ENCODE data around the gene P2RY4. TPM values are rescaled to one million over a fixed set of nuclear protein-coding genes. Genes with fewer than 3 reads are reported as not detected.

The P2RY4 gene
- 0.03 TPM in 1 of 5 replicates, not detected in the others for total RNA-seq (2022; extraction: Qiagen RNA extraction; ENCODE audit: low read depth)

GRCh38 chrX:70260104-70260503 lies at the start of gene P2RY4:
TSS of gene P2RY4 (minus strand) at chrX:70260204. CDS start at chrX:70259624, 580 bp downstream.

GRCh38 chrX:70289793-70290770 lies 30.1 kb upstream of the P2RY4 start, which contains the start of the genes KIF4A and PDZD11:
TSS of gene KIF4A (plus strand) at chrX:70290104. CDS start at chrX:70290459, 355 bp downstream.
TSS of gene PDZD11 (minus strand) at chrX:70289927. CDS start at chrX:70289341, 586 bp downstream.

GRCh38 chrX:70281951-70282350 lies 21.9 kb upstream of the P2RY4 start, which contains the start of gene RAB41:
TSS of gene RAB41 (plus strand) at chrX:70282172. CDS start at chrX:70282218, 46 bp downstream.

GRCh38 chrX:70268034-70268433 lies 8.0 kb upstream of the P2RY4 start, which contains the start of gene ARR3:
TSS of gene ARR3 (plus strand) at chrX:70268334. CDS start at chrX:70269386, 1,052 bp downstream.

GRCh38 chrX:70234355-70234754 lies 25.6 kb downstream of the P2RY4 start, which contains the start of gene AWAT1:
TSS of gene AWAT1 (plus strand) at chrX:70234655. CDS start at chrX:70234696, 41 bp downstream.

Other genes with a start within 250 kb of the P2RY4 start
- gene AWAT2, start 210.3 kb downstream of the P2RY4 start, total RNA-seq (2022; extraction: Qiagen RNA extraction; ENCODE audit: low read depth): not detected in 5 replicates
- gene OTUD6A, start 197.7 kb downstream of the P2RY4 start, total RNA-seq (2022; extraction: Qiagen RNA extraction; ENCODE audit: low read depth): not detected in 5 replicates
- 58.4 to 70.3 TPM (median 66.8 TPM) in 5 replicates for gene IGBP1, start 126.8 kb downstream of the P2RY4 start, total RNA-seq (2022; extraction: Qiagen RNA extraction; ENCODE audit: low read depth)
- gene DGAT2L6, start 82.7 kb downstream of the P2RY4 start, total RNA-seq (2022; extraction: Qiagen RNA extraction; ENCODE audit: low read depth): not detected in 5 replicates
- gene AWAT1, start 25.5 kb downstream of the P2RY4 start, total RNA-seq (2022; extraction: Qiagen RNA extraction; ENCODE audit: low read depth): not detected in 5 replicates
- not detected in 5 replicates for gene ARR3, start 8.1 kb upstream of the P2RY4 start, total RNA-seq (2022; extraction: Qiagen RNA extraction; ENCODE audit: low read depth)
- not detected in 5 replicates for gene RAB41, start 22.0 kb upstream of the P2RY4 start, total RNA-seq (2022; extraction: Qiagen RNA extraction; ENCODE audit: low read depth)
- 87.8 to 109 TPM (median 91.9 TPM) in 5 replicates for gene PDZD11, start 29.7 kb upstream of the P2RY4 start, total RNA-seq (2022; extraction: Qiagen RNA extraction; ENCODE audit: low read depth)
- 26.9 to 30.4 TPM (median 28.7 TPM) in 5 replicates for gene KIF4A, start 29.9 kb upstream of the P2RY4 start, total RNA-seq (2022; extraction: Qiagen RNA extraction; ENCODE audit: low read depth)
- 0.07 to 0.13 TPM (median 0.07 TPM) in 3 of 5 replicates, not detected in the others for gene GDPD2, start 163.1 kb upstream of the P2RY4 start, total RNA-seq (2022; extraction: Qiagen RNA extraction; ENCODE audit: low read depth)
- gene DLG3, start 184.6 kb upstream of the P2RY4 start, total RNA-seq (2022; extraction: Qiagen RNA extraction; ENCODE audit: low read depth): 2.5 to 3.3 TPM (median 3.2 TPM) in 5 replicates

Data from A549 treated with CpdA at 1 μM for 4 hours (cell line).